Measurements from ENCODE around the gene ZNF500.

DNA sequence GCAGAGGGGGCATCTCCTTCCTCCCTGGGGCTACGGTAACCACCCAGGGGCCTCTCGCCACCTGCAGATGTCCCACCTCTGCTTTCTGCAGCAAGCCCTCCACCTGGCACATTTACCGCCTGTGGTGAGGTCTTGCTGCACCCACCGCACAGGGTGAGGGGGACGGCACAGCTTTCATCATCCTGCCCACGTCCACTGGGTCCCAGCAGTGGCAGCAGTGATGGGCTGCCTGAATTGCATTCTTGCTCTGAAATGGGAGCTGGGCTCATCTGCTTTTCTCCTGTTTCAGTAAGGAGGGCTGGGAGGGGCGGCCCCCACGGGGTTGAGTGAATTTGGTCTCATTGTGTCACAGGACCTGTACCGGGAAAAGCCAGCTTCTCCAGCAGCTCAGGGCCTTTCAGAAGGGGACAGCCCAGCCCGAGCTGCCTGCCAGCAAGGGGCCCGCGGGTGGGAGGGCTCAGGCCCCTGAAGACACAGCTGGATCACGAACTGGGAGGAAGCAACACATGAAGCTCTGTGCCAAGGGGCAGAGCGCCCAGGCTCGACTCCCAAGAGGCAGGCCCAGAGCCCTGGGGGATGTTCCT, 19.9 kb downstream of the ZNF500 start:
- TF ChIP-seq, protein P1, sequence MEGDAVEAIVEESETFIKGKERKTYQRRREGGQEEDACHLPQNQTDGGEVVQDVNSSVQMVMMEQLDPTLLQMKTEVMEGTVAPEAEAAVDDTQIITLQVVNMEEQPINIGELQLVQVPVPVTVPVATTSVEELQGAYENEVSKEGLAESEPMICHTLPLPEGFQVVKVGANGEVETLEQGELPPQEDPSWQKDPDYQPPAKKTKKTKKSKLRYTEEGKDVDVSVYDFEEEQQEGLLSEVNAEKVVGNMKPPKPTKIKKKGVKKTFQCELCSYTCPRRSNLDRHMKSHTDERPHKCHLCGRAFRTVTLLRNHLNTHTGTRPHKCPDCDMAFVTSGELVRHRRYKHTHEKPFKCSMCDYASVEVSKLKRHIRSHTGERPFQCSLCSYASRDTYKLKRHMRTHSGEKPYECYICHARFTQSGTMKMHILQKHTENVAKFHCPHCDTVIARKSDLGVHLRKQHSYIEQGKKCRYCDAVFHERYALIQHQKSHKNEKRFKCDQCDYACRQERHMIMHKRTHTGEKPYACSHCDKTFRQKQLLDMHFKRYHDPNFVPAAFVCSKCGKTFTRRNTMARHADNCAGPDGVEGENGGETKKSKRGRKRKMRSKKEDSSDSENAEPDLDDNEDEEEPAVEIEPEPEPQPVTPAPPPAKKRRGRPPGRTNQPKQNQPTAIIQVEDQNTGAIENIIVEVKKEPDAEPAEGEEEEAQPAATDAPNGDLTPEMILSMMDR (IDR thresholded peaks at IDR 0.05): no peak
- TF ChIP-seq POLR2A (IDR thresholded peaks at IDR 0.05): no peak
